ENCODE results near the gene COQ3. TPM values are rescaled to one million over a fixed set of nuclear protein-coding genes. Genes with fewer than 3 reads are reported as not detected.

The COQ3 gene
- total RNA-seq, 3 donors from 2014 or later = 8.9 to 12.6 (median 9.5) TPM

GRCh38 chr6:99416892-99417767 is 23.1 kb upstream of the COQ3 start:
- Histone ChIP-seq H3K36me3 (ENCODE audit: low read depth) (no peaks in the 10 kb centered on the region), H3K9me3 (no peaks in the 10 kb centered on the region), H3K4me3 (no peak overlapping the region), H3K4me1 (ENCODE audit: low read depth) (peaks cover 7% of the 10 kb centered on the region)
- no peak for ATAC-seq
- intact Hi-C loops (cut with DNase I, micrococcal nuclease) = no loop called here
- DNase-seq = no peak
- TF ChIP-seq CTCF (IDR thresholded peaks at IDR 0.05) = no peak

DNA sequence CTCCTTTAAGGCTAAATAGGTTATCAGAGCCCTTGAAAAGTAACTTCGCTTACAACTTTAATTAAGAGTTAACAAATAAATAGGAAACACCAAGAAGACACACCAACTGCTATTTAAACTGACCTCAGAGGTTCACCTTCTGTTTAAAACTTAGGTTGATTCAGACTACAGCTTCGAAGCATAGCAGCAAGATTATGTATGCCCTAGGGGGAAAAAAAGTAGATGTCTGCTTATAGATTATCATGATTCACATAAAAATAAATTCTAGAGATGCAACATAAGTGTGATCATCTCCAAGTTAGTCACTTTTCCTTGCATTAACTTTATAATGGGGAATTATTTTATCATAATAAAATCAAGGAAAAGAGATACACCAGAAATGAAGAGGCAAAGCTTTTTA is 22.2 kb upstream of the COQ3 start:
- no peak for TF ChIP-seq CTCF (IDR thresholded peaks at IDR 0.05)
- H3K4me1 ChIP-seq (ENCODE audit: low read depth) = peaks cover 6% of the 10 kb centered on the region
- no peaks in the 10 kb centered on the region for H3K36me3 ChIP-seq (ENCODE audit: low read depth)
- intact Hi-C loops (cut with DNase I, micrococcal nuclease) = no loop called here
- ATAC-seq (no peak), DNase-seq (no peak)
- H3K9me3 ChIP-seq = no peaks in the 10 kb centered on the region
- no peak overlapping the region for H3K4me3 ChIP-seq

GRCh38 chr6:99415446-99415845 is 21.5 kb upstream of the COQ3 start:
- H3K36me3 ChIP-seq (ENCODE audit: low read depth) = peaks cover 3% of the 10 kb centered on the region
- intact Hi-C loops (cut with DNase I, micrococcal nuclease) = no loop called here
- ATAC-seq (no peak), DNase-seq (no peak)
- H3K4me3 ChIP-seq = no peak overlapping the region
- H3K4me1 ChIP-seq (ENCODE audit: low read depth) = peaks cover 1% of the 10 kb centered on the region
- no peaks in the 10 kb centered on the region for H3K9me3 ChIP-seq
- no peak for TF ChIP-seq CTCF (IDR thresholded peaks at IDR 0.05)

DNA sequence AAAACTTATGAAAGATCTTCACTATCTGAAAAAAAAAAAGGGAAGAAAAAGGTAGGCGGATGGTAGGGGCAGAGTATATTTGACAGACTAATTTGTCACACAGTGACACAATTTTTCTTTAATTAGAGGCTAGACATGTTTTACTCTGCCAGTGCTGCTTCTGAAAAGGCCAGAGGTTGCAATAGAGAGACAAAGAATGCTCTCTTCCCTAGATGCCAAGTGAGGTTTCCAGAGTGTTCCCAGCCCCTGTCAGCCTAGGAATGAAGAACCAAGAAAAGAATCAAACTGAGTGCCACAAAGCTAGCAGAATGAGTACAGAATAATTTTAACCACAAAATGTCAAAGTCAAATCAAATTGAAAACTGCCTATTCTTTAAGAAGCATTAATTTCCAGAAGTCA is 18.1 kb upstream of the COQ3 start:
- TF ChIP-seq CTCF (IDR thresholded peaks at IDR 0.05) = no peak
- no peak for ATAC-seq

DNA sequence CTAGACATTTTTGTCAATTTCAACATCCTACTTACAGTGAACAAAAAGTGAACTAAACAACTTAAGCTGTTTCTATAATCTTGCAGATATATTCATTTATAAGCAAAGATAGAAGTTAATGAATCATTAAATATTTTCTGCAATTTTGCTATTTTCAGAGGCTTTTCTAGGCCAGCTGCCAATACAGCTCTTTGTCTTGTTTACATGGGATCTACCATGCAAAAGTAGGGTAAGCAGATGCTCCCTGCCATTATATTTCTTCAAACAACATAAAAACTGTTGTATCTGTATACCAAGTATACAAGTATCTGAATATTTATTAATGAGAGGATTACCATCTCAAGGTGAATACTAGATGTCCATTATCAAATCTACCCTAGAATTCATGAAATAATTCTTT is 15.7 kb upstream of the COQ3 start:
- peaks cover 10% of the 10 kb centered on the region for H3K36me3 ChIP-seq (ENCODE audit: low read depth)
- no peak for TF ChIP-seq CTCF (IDR thresholded peaks at IDR 0.05)
- ATAC-seq = no peak

More for the DNA sequence above, 18.1 kb upstream of the COQ3 start:
- Histone ChIP-seq H3K9me3 (no peaks in the 10 kb centered on the region), H3K36me3 (ENCODE audit: low read depth) (peaks cover 4% of the 10 kb centered on the region), H3K4me1 (ENCODE audit: low read depth) (no peaks in the 10 kb centered on the region), H3K4me3 (no peak overlapping the region)
- intact Hi-C loops (cut with DNase I, micrococcal nuclease) = no loop called here
- DNase-seq = no peak

More for the DNA sequence above, 15.7 kb upstream of the COQ3 start:
- Histone ChIP-seq H3K4me3 (no peak overlapping the region), H3K9me3 (no peaks in the 10 kb centered on the region), H3K4me1 (ENCODE audit: low read depth) (no peaks in the 10 kb centered on the region)
- DNase-seq = no peak
- intact Hi-C loops (cut with DNase I, micrococcal nuclease) = no loop called here

All from mucosa of descending colon (tissue), 3 donors.